ENCODE data around the gene LBH. TPM values are rescaled to one million over a fixed set of nuclear protein-coding genes. Genes with fewer than 3 reads are reported as not detected.

The LBH gene
- total and polyA plus RNA-seq, 10 donors, result 48.7 to 178 (median 116) TPM

DNA sequence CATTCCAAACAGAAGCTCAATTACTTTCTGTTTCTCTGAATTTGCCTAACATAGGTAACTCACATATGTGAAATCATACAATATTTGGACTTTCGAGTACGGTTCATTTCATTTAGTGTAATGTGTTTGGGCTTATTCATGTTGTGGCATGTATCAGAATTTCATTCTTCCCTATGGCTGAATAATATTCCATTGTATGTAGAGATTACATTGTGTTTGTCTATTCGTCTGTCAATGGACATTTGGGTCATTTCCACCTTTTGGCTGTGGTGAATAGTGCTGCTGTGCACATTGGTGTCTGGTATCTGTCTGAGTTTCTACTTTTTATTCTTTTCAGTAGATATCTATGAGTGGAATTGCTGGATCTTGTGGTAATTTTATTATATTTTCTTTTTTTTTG, 43.9 kb downstream of the LBH start:
- no peaks in the 10 kb centered on the region for H3K36me3 ChIP-seq
- no peak for DNase-seq
- H3K9me3 ChIP-seq, result no peaks in the 10 kb centered on the region
- intact Hi-C loops (cut with DNase I; ENCODE audit: low total_unique reads), result no loop called here
- TF ChIP-seq POLR2A (IDR thresholded peaks at IDR 0.05) (no peak), POLR2AphosphoS5 (IDR thresholded peaks at IDR 0.05) (no peak)
- TF ChIP-seq, protein P1, sequence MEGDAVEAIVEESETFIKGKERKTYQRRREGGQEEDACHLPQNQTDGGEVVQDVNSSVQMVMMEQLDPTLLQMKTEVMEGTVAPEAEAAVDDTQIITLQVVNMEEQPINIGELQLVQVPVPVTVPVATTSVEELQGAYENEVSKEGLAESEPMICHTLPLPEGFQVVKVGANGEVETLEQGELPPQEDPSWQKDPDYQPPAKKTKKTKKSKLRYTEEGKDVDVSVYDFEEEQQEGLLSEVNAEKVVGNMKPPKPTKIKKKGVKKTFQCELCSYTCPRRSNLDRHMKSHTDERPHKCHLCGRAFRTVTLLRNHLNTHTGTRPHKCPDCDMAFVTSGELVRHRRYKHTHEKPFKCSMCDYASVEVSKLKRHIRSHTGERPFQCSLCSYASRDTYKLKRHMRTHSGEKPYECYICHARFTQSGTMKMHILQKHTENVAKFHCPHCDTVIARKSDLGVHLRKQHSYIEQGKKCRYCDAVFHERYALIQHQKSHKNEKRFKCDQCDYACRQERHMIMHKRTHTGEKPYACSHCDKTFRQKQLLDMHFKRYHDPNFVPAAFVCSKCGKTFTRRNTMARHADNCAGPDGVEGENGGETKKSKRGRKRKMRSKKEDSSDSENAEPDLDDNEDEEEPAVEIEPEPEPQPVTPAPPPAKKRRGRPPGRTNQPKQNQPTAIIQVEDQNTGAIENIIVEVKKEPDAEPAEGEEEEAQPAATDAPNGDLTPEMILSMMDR (IDR thresholded peaks at IDR 0.05 in 8 of 11, conservative IDR thresholded peaks at IDR 0.05 in 3 of 11), result no peak
- peaks cover under 1 to 63% (median 23%) of the 10 kb centered on the region in 6 donors for H3K4me1 ChIP-seq
- no peak overlapping the region for H3K27ac ChIP-seq
- 88 to 99% (median 96%) methylated on average over 3 of the region's 3 CpGs for WGBS, 5 donors
- no peaks in the 10 kb centered on the region for H3K27me3 ChIP-seq (replicated peaks in 1 of 7)
- H3K4me3 ChIP-seq, result no peak overlapping the region

DNA sequence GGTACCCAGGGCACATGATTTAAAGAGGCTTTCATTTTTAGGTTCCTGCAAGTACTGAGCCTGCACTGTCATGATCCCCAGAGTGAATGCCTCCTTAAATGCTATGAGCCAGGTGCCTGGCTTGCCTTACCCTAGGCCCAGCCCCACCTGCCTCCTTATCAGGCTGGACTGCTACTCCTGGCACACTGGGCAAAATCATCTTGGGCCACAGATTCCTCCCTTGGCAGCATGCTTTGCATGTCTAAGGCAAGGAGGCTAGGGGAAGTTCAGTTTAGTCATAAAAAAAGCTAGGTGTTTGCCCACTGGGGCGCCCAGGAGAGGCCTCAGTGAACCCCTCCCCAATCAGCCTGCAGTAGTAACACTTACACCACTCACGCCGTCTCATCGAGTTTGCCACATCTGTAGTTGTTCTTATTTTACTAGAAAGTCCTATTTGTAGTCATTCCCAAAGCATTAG, 45.1 kb downstream of the LBH start:
- Histone ChIP-seq H3K4me3 (no peak overlapping the region), H3K27me3 (replicated peaks in 1 of 7) (no peaks in the 10 kb centered on the region), H3K36me3 (no peaks in the 10 kb centered on the region), H3K9me3 (no peaks in the 10 kb centered on the region), H3K4me1 (peaks cover 0 to 62% (median 20%) of the 10 kb centered on the region in 6 donors), H3K27ac (peak overlapping the region in 1 of 8 donors; percentile 8)
- no peak for DNase-seq
- 46 to 79% (median 63%) methylated on average over 4 of the region's 4 CpGs for WGBS, 5 donors
- TF ChIP-seq, protein P1 (IDR thresholded peaks at IDR 0.05 in 8 of 11, conservative IDR thresholded peaks at IDR 0.05 in 3 of 11), result no peak
- intact Hi-C loops (cut with DNase I; ENCODE audit: low total_unique reads), result no loop called here

DNA sequence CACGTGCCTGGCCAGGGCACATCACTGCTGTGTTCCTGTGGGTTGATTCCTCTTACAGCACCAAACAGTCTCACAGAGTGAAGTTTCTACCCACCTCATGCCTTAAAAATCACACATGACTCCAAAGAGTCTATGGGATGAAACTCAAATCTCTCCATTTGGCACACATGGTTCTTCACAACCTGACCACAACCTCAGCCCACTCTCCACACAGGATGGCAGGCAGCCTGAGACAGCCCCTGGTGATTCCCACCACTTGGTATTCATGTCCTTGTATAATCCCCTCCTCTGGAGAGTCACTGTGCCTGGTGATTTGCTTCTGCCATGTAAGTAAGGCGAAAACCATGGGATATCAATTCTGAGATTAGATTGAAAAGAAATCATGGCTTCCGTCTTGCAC, 46.2 kb downstream of the LBH start:
- intact Hi-C loops (cut with DNase I; ENCODE audit: low total_unique reads), result no loop called here
- no peaks in the 10 kb centered on the region for H3K9me3 ChIP-seq
- TF ChIP-seq, protein P1 (IDR thresholded peaks at IDR 0.05 in 8 of 11, conservative IDR thresholded peaks at IDR 0.05 in 3 of 11), result no peak
- TF ChIP-seq POLR2AphosphoS5 (IDR thresholded peaks at IDR 0.05), result no peak
- TF ChIP-seq POLR2A (IDR thresholded peaks at IDR 0.05), result no peak
- no peaks in the 10 kb centered on the region for H3K36me3 ChIP-seq
- no peaks in the 10 kb centered on the region for H3K27me3 ChIP-seq (replicated peaks in 1 of 7)
- no peak overlapping the region for H3K4me3 ChIP-seq
- DNase-seq, result no peak
- WGBS, 5 donors, result 74 to 96% (median 92%) methylated on average over 3 of the region's 3 CpGs
- no peak overlapping the region for H3K27ac ChIP-seq
- peaks cover 8 to 62% (median 27%) of the 10 kb centered on the region in 6 donors for H3K4me1 ChIP-seq

DNA sequence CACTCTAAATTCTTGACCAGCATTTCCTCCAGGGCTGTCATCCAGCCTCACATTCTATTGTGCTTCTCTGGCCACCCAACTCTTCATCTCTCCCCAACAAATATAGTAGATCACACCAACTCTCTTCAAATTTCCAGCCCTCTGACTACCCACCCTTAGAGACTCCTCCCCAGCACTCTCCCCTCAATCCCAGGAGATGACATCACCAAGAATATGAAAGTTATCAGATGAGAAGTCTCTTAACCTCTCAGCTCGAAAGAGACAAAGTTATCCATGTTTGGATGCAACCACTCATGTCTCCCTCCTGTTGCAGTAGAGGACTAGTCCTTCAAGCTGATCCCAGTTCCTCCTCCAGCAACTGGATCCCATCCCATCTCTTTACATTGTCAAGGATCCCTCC, 47.1 kb downstream of the LBH start:
- H3K4me3 ChIP-seq, result no peak overlapping the region
- no peaks in the 10 kb centered on the region for H3K27me3 ChIP-seq (replicated peaks in 1 of 7)
- no peak for DNase-seq
- TF ChIP-seq POLR2AphosphoS5 (IDR thresholded peaks at IDR 0.05) (no peak), POLR2A (IDR thresholded peaks at IDR 0.05) (no peak)
- TF ChIP-seq, protein P1 (IDR thresholded peaks at IDR 0.05 in 8 of 11, conservative IDR thresholded peaks at IDR 0.05 in 3 of 11), result no peak
- intact Hi-C loops (cut with DNase I; ENCODE audit: low total_unique reads), result no loop called here
- H3K36me3 ChIP-seq, result no peaks in the 10 kb centered on the region
- no peak overlapping the region for H3K27ac ChIP-seq
- H3K9me3 ChIP-seq, result no peaks in the 10 kb centered on the region
- WGBS, 5 donors, result 65 to 94% (median 81%) methylated on average over 1 of the region's 1 CpG
- H3K4me1 ChIP-seq, result peaks cover 8 to 63% (median 30%) of the 10 kb centered on the region in 6 donors
